Lower leg skin (tissue), 3 donors: ENCODE data around the gene MAML1.

Experiments used
- CTCF ChIP-seq, 3 donors: fragments of 450-650 bp; IDR thresholded peaks; one replicate each; pipeline ENCODE4 v1.5.1; 2016; ENCODE audit warnings: antibody characterized with exemption in 3 of 3, mild to moderate bottlenecking in 3 of 3, moderate library complexity in 2 of 3
- POLR2A ChIP-seq, 2 donors: fragments of 450-650 bp; IDR thresholded peaks; one replicate each; pipeline ENCODE4 v1.6.1; 2016 to 2017; ENCODE audit warnings: antibody characterized with exemption in 2 of 2, mild to moderate bottlenecking in 1 of 2, moderate library complexity in 1 of 2

GRCh38 chr5:179732412-179732917, at the start of gene MAML1:
- TF ChIP-seq CTCF (IDR thresholded peaks at IDR 0.05) (no peak), POLR2A (IDR thresholded peaks at IDR 0.05) (no peak)
